Spleen (tissue), 11 donors: ENCODE results near the gene MAN1A2. TPM values are rescaled to one million over a fixed set of nuclear protein-coding genes. Genes with fewer than 3 reads are reported as not detected.

Source experiments
- DNase-seq: peaks from one replicate; pipeline ENCODE4 v3.0.0-alpha.2; 2020
- H3K27ac ChIP-seq, 8 donors: fragments of 200-600 bp; sonication (generic) in 7 of 8; 1 replicate in 4 of 8; 2 replicates in 4 of 8; pipeline versions ENCODE4 v1.5.0 to v1.8.0; 2016 to 2021; ENCODE audit warnings: inconsistent platforms in 4 of 8, mild to moderate bottlenecking in 4 of 8, moderate library complexity in 1 of 8
- H3K27me3 ChIP-seq, 7 donors: fragments of 200-600 bp; sonication (generic) in 6 of 7; replicated peaks in 1 of 7; 1 replicate in 4 of 7; 2 replicates in 3 of 7; pipeline versions ENCODE4 v1.5.0 to v1.8.0; 2016 to 2021; ENCODE audit warnings: inconsistent platforms in 3 of 7, mild to moderate bottlenecking in 1 of 7
- H3K36me3 ChIP-seq, 6 donors: fragments of 200-600 bp; sonication (generic) in 5 of 6; 1 replicate in 4 of 6; 2 replicates in 2 of 6; pipeline versions ENCODE4 v1.5.0 to v1.8.0; 2016 to 2021; ENCODE audit warnings: inconsistent platforms in 2 of 6
- H3K4me1 ChIP-seq, 6 donors: fragments of 200-600 bp; sonication (generic) in 5 of 6; 1 replicate in 3 of 6; 2 replicates in 3 of 6; pipeline versions ENCODE4 v1.5.0 to v1.8.0; 2016 to 2021; ENCODE audit warnings: inconsistent platforms in 3 of 6
- H3K4me3 ChIP-seq, 8 donors: fragments of 200-600 bp; sonication (generic) in 7 of 8; 1 replicate in 4 of 8; 2 replicates in 4 of 8; pipeline versions ENCODE4 v1.5.0 to v1.8.0; 2016 to 2021; ENCODE audit warnings: inconsistent platforms in 4 of 8, mild to moderate bottlenecking in 4 of 8, moderate library complexity in 2 of 8
- H3K9me3 ChIP-seq, 8 donors: fragments of 200-600 bp; sonication (generic) in 7 of 8; 1 replicate in 4 of 8; 2 replicates in 4 of 8; pipeline versions ENCODE4 v1.5.0 to v1.8.0; 2016 to 2021; ENCODE audit warnings: inconsistent platforms in 4 of 8
- CTCF ChIP-seq, 11 experiments: fragments of 200-600 bp in 7 of 11; fragments of 450-650 bp in 4 of 11; sonication (generic) in 4 of 11; IDR thresholded peaks in 8 of 11; conservative IDR thresholded peaks in 3 of 11; 1 replicate in 7 of 11; 2 replicates in 4 of 11; pipeline versions ENCODE4 v1.4.0 to v1.8.0; 2016 to 2021; ENCODE audit warnings: antibody characterized with exemption in 11 of 11, inconsistent platforms in 4 of 11, mild to moderate bottlenecking in 1 of 11
- POLR2A ChIP-seq, 3 donors: fragments of 450-650 bp; IDR thresholded peaks; one replicate each; pipeline ENCODE4 v1.5.1; 2017; ENCODE audit warnings: antibody characterized with exemption in 3 of 3, mild to moderate bottlenecking in 1 of 3
- POLR2AphosphoS5 ChIP-seq, 3 donors: sonication (generic); formaldehyde crosslinking; IDR thresholded peaks; one replicate each; pipeline ENCODE4 v1.5.1; 2017; ENCODE audit warnings: antibody characterized with exemption in 3 of 3
- WGBS, 5 donors: extraction: QIAGEN DNeasy Blood & Tissue Kit in 3 of 5; methylation state at CpG; one replicate each; pipeline versions ENCODE4 v1.1.5 to v1.1.7; 2013 to 2018; 5-methylcytosine and 5-hydroxymethylcytosine counted together
- intact Hi-C: fragments of 100-400 bp; cut with DNase I; formaldehyde crosslinking; loops from one replicate; pipeline ENCODE4 v1.15.0; 2023; ENCODE audit warnings: low total_unique reads
- polyA plus RNA-seq, 3 donors: library from polyadenylated mRNA; stranded (reverse); fragments of 200-250 nt; gene quantifications; one replicate each; pipeline ENCODE4 v1.2.1, GENCODE V29; 2013
- total RNA-seq, 7 donors: library from RNA; depleted of rRNA in 3 of 7; stranded (reverse); fragments of >200 nt in 3 of 7; fragmentation: NEBNext Ultra II Directional in 4 of 7; extraction: Animal tissue kit (Norgen Biotek cat#: 25700) in 4 of 7; gene quantifications; one replicate each; pipeline versions ENCODE4 v1.1.0 to v1.2.1, GENCODE V29; 2016 to 2021
- donor health status: healthy with polysubstance abuse.
- donor health status: DM: no; HTN: no; CAD: no; lungs with moderate emphysema.
- donor health status: DM: no; HTN: no; CAD: no.
- donor health status: Bipolar disorder and iron deficiency.
- donor health status: healthy.
- donor health status: DM: no; HTN: no; CAD: no.
- donor health status: DM: yes; HTN: yes; CAD: no.

MAN1A2 gene
- total and polyA plus RNA-seq, 10 donors = 4.1 to 52.4 (median 42.6) TPM

DNA sequence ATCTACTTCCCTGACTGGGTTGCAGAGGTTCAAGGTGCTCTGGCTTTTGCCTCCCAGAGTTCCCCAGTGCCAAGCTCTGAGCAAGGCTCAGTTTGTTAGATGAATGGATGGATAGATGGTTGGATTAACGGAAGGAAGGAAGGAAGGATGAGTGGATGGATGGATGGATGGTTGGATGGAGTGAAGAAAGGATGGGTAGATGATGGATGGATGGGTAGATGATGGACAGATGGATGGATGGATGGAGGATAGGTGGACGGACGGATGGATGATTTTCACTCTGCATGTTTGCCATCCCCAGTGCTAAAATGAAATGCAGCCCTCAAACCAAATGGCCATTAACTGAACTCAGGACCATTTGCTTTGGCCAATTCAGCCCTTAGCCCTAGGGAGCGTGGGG is 211.2 kb downstream of the MAN1A2 start:
- Histone ChIP-seq H3K27ac (no peak overlapping the region), H3K36me3 (no peaks in the 10 kb centered on the region), H3K27me3 (no peaks in the 10 kb centered on the region), H3K4me3 (no peak overlapping the region), H3K4me1 (peaks cover 0 to 4% (median 3%) of the 10 kb centered on the region in 6 donors), H3K9me3 (no peaks in the 10 kb centered on the region)
- WGBS, 5 donors = 84 to 95% (median 91%) methylated on average over 4 of the region's 4 CpGs
- DNase-seq = no peak
- TF ChIP-seq POLR2AphosphoS5 (IDR thresholded peaks at IDR 0.05) (no peak), POLR2A (IDR thresholded peaks at IDR 0.05) (no peak), CTCF (IDR thresholded peaks at IDR 0.05 in 8 of 11, conservative IDR thresholded peaks at IDR 0.05 in 3 of 11) (no peak)
- intact Hi-C loops = no loop called here

Other genes starting within 250 kb of the MAN1A2 start
- 1 to 10 TPM; 1.5 to 4.0 (median 1.9) TPM for gene TRIM45, start 245.7 kb upstream of the MAN1A2 start, total RNA-seq
- 1 to 10 TPM; 1.2 to 8.1 (median 4.4) TPM for gene TRIM45, start 245.7 kb upstream of the MAN1A2 start, polyA plus RNA-seq
- gene VTCN1, start 156.5 kb upstream of the MAN1A2 start, total RNA-seq = not detected
- gene VTCN1, start 156.5 kb upstream of the MAN1A2 start, polyA plus RNA-seq = not detected
- gene TENT5C, start 238.6 kb downstream of the MAN1A2 start, total RNA-seq = 100 to 1,000 TPM in 1 of 7 donors, 10 to 100 TPM in 6; 32.0 to 181 (median 39.5) TPM
- 1 to 10 TPM; 5.6 to 8.1 (median 6.3) TPM for gene TENT5C, start 238.6 kb downstream of the MAN1A2 start, polyA plus RNA-seq